ENCODE measurements around the gene DMTF1.

DMTF1 gene

DNA sequence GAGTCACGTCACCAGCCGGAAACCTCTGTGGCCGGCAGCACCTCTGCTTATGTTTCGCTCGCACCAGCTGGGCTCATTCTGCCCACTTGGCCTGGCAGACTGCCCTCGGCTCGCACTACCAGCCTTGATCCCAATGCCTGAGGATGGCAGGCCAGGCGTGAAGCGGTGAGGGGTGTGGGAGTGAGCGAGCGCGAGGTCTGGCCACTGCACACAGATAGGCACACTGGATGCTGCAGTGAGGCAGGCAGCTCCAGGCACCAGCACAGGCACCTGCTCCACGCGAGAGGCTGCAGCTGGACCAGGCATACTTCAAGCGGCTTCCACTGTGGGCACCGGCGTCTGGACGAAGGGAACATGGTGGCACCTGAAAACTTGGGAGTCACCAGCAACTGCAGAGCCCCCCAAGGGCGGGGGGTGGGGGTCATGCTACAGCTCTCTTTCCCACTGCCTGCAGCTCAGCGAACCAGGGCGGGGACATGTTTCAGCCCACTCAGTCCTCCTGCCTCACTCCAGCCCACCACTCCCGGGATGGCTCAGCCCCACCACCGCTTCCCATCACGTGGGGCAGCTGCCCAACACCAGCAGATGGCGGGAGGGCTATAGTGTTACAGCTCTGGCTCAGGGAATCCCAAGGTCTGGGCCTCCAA is 5.4 kb upstream of the DMTF1 start:
- peak; percentile 16 for DNase-seq

- no peak for DNase-seq
Observed at GRCh38 chr7:87147500-87147899, 4.8 kb upstream of the DMTF1 start.

DNA sequence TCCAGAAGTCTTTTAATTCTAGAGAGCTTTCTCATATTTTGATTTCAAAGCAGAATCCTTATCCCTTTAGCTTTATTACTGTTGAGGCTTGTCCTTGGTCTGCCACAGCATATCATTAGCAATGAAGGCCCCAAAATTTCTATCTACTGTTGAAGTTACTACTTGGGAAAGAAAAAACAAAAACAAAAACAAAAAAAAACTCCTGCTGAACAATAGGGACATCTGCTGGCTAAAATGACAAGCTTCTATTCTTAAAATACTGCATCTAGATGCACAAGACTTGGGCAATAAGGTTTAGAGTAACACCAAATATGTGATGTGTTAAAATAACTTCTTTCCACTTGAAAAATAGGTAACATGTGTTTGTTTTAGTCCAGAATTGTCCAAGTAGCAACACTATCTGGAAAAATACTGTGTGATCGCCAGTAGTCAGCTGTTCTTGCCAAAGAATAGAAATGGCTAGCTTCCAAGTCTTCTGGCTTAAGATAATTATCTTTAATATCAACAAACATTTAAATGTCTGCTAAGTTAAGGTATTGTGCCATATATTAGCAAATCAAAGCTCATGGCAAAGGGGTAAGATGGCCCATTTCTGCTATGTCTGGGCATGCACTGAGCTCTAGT is 3.8 kb upstream of the DMTF1 start:
- peak; percentile 61 for DNase-seq

DNA sequence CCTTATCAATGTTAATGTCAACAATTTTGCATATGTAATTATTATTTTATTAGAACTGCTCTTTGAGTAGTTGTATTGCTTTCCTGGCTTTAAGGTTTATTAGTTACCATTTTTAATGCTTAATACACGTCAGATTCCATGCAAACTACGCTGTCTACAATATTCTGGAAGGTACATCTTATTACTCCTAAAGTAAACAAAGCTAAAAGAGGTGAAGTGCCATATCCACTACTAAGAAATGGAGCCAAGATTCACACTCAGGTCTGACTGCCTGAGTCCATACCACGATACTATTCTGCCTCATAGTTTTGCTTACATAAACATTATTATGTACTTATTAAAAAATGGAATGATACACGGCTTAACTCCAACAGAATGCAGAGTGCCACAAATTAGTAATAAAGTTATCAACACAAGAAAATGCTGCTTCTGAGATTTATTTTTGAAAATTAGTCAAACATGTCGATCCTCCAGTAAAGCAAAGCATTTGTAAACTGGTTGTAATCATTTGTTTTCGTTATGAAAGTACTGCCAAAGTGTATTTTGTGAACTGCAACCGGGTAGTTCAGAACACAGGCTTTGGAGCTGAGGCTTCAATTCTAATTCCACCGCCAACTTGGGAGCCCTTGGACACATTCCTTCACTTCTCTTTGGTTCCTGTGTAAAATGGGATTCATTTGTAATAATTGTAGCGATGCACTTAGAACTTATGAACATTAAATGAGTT is 1.1 kb upstream of the DMTF1 start:
- peak; percentile 42 for DNase-seq

GRCh38 chr7:87151729-87152111 is 533 bp upstream of the DMTF1 start:
- no peak for DNase-seq

DNA sequence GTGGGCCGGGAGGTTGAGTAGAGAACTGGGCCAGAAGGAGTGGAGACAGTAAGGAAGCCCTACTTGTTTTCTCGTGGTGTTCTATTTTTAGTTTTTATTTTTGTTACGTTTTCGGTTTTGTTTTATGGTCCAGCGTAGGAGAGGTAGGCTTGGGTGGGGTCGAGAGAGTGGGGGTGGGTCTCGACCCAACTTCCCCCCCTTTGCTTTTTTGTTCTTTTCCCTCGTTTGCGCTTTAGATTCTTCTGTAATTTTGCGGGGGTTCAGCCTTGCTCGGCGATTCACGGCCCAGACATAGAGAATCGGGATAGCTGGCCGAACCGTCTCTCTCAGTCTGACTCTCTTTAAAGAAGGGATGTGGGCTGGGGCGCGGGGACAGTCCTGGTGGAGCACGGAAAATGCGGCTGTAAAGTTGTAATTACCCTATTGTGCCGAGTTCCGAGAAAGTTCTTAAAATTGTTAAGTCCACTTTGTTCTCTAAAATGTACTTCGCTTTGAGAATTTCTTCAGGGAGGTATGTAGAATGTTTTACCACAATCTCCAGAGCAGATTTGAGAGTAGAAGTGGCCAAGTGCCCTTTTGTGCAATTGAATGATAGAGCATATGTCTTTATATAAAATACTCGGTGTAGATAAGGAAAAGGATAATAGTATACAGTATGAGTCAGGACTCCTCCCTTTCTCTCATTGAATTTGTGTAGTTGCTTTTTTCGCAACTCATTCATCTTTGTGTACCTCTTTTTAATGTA is 816 bp downstream of the DMTF1 start:
- DNase-seq: peak; percentile 66

- DNase-seq: no peak
Observed at GRCh38 chr7:87154166-87154565, 1.9 kb downstream of the DMTF1 start.

- DNase-seq: no peak
Observed at GRCh38 chr7:87154569-87154968, 2.3 kb downstream of the DMTF1 start.

DNA sequence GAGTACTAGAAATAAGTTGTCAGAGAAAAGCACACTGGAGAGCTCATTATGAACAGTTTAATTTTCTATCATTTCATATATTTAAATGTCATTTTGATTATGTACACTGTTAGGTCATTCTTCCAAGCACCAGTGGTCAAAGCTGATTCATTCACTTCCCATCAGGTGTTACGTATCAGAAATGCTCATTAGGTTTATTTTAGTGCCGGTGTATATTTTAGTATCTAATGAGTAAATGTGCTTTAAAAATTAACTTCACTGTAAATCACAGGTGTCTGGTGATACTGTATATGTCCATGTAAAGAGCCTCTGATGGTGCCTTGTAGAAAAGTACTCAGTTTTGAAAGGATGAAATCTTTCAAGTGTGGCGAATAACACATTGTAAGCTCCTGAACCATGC is 3.5 kb downstream of the DMTF1 start:
- peak; percentile 57 for DNase-seq

- no peak for DNase-seq
Observed at GRCh38 chr7:87156709-87157108, 4.5 kb downstream of the DMTF1 start.

- no peak for DNase-seq
Observed at GRCh38 chr7:87159538-87159937, 7.3 kb downstream of the DMTF1 start.

DNA sequence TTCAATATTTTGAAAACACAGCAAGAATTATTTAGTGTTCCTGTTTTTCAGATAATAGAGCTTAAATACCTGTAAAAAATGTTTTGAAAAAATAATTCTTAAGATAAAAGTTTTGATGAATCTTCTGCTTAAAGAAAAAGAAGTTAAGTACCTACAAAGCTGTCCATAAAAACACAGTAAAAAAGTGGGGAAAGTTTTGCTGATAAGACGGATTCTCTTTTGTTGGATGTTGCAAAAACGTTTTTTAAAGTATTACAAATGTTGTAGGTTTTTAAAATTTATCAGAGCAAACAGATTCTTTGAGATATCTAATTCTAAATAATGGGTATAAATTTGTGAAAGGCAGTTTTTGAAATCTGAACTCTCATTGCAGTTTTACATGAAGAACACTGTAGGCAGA is 12.2 kb downstream of the DMTF1 start:
- no peak for DNase-seq

- DNase-seq: no peak
Observed at GRCh38 chr7:87170828-87171227, 18.6 kb downstream of the DMTF1 start.

DNA sequence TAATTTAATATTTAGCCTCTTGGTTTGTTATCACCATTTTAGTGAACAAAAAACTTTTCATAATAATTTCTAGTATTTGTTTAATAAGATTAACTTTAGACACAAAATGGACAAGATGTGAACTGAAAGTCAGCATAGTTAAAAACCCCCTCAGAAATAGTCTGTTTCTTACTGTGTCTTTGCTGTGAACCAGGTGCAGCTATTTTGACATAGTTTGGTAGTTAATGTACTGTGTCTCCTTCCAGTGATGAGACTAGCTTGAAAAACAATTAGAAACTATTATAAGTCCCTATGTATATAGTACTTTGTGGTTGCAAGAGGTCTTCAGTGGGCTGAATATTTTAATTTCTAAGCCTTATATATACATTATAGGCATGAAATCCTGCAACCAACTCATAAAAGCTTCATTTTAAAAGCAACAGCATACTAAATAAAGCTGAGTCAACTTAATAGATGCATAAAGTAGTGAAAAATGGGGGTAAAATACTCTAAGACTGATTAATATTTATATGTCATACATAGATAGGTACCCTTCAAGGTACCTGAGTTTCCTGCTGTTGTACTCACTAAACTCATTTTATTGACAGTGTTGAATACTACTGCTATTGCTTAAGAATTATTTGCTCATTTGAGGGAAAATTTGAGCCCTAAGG is 19.2 kb downstream of the DMTF1 start:
- DNase-seq: no peak

DNA sequence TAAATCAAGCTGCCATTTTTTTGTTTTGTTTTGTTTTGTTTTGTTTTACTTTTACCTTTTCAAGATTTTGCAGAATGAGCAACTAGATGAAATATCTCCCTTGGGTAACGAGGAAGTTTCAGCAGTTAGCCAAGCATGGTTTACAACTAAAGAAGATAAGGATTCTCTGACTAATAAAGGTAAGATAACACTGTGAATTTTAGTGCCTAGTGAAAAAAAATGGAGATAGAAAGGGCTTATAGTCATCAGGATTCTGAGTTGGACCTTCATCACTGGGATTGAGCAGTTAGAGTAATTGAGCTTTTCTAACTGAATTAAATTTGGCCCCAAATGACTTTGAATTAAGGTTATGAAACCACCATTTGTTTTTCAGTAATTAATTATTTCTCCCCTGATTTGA is 21.2 kb downstream of the DMTF1 start:
- DNase-seq: no peak

DNA sequence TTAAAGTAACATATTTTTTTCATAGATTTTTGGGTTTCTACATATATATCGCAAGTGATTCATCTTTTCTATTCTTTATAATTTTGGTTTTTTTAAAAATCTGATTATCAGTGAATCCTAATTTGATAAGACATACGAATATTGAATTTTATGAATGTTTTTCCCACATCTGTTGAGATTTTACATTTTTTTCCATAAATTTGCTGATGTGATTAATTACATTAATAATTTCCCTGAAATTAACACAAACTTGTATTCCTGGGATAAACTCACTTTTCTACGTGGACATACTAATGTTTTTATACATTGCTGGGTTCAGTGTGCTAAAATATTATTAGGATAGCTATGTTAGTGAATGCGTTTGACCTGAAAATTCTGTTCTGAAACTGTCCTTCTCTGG is 26.1 kb downstream of the DMTF1 start:
- no peak for DNase-seq

DNA sequence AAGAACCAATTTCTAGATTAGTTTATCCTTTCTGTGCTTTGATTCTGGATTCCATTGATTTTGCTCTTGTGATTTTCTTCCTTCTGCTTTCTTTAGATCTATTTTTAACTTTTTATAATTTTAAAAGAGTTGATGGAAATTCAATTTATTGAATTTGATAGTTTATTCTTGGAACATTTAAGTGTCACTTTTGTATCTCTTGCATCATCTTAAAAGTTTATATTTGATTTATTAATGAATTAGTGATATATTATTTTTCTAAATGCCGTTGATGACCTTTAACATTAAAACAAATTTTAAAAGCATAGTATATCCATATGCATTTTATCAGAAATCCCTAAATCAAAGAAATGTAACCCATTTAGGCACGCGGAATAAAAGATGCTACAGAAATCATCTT is 26.9 kb downstream of the DMTF1 start:
- no peak for DNase-seq

DNA sequence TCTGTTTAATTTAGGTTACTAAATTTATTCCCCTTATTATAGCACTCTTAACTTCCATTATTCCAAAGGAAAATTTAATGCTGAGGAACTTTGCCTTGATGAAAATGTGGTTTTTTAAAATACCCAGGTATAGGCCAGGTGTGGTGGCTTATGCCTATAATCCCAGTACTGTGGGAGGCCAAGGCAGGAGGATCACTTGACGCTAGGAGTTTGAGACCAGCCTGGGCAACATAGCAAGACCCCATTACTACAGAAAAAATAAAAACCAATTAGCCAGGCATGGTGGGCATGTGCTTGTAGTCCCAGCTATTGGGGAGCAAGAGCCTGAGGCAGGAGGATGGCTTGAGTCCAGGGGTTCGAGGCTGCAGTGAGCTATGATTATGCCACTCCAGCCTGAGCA is 34.9 kb downstream of the DMTF1 start:
- no peak for DNase-seq

DNA sequence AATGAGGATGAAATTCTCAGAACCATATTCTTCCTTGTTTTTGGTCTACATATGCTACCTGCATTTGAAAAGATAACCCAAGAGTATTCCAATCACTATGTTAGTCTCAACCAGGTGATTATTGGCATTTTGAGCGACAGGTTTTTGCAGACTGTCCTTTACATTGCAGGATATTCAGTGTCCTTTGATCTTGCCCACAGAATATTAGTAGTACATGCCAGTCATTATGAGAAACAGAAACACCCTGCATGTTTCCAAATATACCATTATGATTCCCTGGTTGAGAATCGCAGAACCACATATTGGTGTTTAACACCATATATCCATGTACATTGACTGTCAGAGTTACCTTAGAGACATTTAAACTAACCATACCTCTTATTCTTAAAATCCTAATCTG is 36.7 kb downstream of the DMTF1 start:
- DNase-seq: no peak

- DNase-seq: no peak
Observed at GRCh38 chr7:87190783-87191182, 38.5 kb downstream of the DMTF1 start.

DNA sequence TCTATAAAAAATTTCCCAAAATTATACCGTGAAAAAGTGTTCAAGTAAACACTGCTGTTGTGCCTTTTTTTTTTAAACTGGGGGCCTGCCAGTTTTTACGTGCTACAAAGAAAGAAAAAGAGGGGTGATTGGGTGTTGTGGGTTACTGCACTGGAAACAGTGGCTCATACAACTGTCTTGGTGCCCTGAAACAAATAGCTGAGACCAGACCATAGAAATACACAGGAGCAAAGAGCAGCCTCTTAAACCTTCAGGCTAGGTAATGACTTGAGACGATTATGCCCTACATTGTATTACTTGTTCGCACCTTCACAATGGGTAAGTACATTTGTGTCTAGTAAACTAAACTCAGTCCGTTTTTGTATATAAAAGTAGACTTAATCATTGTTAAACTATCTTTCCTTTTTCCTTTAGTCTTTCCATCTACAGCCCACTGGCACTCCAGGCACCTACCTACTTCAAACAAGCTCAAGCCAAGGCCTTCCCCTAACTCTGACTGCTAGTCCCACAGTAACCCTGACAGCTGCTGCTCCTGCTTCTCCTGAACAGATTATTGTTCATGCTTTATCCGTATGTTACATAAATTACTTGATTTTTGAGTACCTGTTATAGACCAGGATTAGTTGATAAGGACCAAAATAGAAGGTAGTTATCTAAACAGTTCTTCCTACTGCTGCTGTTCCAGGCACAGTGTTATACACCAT is 40.7 kb downstream of the DMTF1 start:
- no peak for DNase-seq

- DNase-seq: no peak
Observed at GRCh38 chr7:87193912-87194311, 41.7 kb downstream of the DMTF1 start.

GRCh38 chr7:87199241-87199640 is 47.0 kb downstream of the DMTF1 start:
- no peak for DNase-seq

Measured in NCI-H69 (cell line).